Stimulated activated CD8-positive, alpha-beta memory T cell treated with anti-CD3 and anti-CD28 coated beads, Interleukin-4, amount 100 ng/mL, for 4 hours (primary cell): Measurements from ENCODE around the gene NBPF3.
"Not testable (repeated sequence)": the region's sequence is repeated elsewhere in the genome, so short reads cannot be mapped to it uniquely, and the experiment has no call there.

ENCODE experiments used
- DNase-seq, 2 donors: peaks; one replicate each; pipeline ENCODE4 v3.0.0-alpha.2; 2020; ENCODE audit warnings: low read depth in 2 of 2, low spot score in 1 of 2

Gene NBPF3

DNA sequence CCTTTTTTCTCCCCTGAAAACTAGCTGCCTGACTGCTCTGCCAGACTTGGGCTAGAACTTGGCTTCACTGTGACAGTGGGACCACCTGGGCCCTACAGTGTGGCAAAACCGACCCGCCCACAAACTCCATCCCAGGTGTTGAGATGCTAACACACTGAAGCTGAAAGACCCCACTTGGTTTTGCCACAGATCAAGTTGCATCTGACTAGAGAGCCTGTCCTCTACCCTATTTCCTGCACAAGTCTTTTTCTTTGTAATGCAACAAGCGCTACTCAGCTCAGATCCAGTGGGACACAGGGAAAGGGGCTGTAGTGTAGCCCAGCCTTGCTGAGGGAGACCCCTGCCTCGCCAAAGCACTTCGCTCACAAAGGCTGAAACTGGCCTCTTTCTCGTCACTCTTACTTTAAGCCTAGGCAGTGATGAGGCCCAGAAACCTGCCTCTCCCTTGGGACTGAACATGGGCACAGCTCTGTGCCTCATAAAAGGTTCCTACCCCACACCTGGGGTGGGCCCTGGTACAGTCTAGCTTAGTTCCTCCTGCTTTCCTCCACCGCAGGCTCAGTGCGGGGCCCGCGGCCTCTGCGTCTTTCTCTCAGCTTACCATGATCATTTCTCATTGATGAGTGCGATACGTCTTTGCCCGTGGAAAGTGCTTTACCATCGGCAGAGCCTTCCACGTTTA, 79.0 kb downstream of the NBPF3 start:
- DNase-seq = no peak

DNA sequence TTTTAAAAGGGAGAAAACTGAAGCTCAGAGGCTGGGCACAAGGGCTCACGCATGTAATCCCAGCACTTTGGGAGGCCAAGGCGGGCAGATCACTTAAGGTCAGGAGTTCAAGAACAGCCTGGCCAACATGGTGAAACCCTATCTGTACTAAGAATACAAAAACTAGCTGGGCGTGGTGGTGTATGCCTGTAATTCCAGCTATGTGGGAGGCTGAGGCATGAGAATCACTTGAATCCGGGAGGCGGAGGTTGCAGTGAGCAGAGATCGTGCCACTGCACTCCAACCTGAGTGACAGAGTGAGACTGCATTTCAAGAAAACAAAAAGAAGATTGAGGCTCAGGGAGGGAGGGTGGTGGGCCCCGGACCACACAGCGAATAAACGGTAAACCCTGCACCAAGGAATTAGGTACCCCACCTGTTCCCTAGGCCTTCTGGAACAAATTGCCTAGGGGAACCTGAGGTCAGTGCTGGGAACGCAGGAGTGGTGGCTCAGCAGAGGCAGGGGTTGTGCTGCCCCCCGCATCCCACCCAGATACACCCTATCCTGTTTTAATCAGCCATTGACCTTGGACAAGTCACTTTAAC, 79.6 kb downstream of the NBPF3 start:
- not testable (repeated sequence) for DNase-seq

DNA sequence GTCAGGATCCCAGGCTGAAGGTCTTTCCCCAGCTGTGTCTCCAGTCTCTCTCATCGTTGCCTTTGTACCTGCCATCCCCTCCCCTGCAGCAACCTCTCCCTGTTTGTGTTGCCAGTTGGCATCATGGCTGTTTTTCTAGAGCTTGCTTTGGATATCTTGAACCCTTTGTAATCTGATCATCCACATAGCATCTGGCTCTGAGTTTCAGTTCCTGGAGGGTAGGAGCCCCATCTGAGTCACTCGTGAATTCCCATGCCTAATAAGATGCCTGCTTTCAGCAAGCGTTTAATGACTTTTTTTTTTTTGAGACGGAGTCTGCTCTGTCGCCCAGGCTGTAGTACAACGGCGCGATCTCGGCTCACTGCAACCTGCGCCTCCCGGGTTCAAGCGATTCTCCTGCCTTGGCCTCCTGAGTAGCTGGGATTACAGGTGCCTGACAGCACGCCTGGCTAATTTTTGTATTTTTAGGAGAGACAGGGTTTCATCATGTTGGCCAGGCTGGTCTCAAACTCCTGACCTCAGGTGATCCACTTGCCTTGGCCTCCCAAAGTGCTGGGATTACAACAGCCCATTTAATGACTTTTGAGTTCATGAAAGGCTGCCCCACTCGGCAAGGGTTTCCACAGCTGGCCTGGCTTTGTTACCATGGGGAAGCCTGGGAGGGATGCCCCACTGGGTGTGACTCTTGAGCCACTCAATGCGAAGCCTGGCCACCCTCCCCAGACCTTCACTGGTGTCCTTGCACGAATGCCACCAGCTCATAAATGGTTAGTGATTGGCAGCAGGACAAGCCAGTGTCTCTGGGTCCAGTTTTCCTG, 81.2 kb downstream of the NBPF3 start:
- DNase-seq = no peak

DNA sequence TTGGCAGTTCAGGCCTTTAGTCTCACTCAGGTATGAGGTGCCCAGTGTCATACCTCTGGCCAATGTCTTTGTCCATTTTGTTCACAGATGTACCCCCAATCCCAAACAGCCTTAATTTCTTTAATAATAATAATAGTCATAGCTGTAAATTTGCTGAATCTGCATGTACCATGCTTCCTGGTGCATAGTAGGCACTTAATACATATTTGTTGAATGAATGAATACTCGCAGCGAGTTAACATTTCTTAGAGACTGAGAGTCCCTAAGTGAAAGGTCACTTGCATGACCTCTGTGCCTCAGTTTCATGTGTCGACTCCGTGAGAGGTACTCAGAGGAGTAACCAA, 81.8 kb downstream of the NBPF3 start:
- no peak for DNase-seq

DNA sequence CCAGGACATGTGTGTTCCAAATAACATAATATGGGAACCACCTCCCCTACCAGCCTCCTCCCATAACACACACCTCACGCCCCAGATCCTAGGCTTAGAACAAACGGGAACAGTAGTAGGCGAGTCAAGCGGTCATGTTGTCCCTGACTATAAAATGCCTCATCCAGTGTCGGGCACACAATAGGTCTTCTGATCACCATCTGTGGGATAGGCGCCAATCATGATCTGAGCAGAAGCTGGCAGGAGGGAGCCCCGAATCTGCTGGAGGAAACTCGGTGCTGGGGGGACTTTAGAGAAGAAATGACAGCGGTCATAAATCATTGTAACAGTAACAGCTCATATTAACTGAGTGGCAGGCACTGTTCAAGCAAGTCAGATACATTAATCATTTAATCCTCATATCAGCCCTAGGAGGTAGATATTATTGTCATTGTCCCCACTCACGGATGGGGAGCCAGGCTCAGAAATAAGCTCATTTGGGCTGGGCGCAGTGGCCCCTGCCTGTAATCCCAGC, 82.6 kb downstream of the NBPF3 start:
- DNase-seq = no peak

DNA sequence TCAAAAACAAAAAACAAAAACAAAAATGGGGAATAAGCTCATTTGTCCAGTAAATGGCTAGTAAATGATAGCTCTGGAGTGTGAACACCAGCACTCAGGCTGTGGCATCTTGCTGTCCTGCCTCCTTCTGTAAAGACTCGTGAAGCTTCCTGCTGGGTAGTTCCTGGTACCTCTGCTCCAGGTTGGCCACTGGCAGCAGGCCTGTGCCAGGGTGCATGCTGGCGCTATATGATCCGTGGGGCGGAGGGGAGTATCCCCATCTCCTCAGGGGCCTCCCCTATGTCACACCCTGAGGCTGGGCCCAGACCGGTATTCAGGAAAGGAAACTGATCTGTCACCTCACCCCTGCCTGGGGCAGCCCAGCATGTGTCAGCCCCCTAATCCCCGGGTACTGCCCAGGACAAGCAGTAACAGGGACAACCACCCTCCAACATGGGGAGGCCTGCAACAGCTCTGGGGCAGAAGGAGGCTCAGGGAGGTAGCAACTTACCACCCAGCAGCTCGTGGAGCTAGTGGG, 83.4 kb downstream of the NBPF3 start:
- no peak for DNase-seq

DNA sequence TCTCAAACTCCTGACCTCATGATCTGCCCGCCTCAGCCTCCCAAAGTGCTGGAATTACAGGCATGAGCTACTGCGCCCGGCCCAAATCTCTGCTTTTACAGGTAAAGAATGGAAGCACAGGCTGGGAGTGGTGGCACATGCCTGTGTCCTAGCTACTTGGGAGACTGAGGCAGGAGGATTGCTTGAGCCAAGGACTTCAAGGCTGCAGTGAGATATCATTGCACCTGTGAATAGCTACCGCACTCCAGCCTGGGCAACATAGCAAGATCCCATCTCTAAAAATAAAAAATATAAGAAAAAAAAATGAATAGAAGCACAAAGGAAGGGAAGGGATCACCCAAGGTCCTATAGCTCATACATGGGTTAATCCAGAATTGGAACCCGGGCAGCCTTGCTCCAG, 84.3 kb downstream of the NBPF3 start:
- DNase-seq = no peak

DNA sequence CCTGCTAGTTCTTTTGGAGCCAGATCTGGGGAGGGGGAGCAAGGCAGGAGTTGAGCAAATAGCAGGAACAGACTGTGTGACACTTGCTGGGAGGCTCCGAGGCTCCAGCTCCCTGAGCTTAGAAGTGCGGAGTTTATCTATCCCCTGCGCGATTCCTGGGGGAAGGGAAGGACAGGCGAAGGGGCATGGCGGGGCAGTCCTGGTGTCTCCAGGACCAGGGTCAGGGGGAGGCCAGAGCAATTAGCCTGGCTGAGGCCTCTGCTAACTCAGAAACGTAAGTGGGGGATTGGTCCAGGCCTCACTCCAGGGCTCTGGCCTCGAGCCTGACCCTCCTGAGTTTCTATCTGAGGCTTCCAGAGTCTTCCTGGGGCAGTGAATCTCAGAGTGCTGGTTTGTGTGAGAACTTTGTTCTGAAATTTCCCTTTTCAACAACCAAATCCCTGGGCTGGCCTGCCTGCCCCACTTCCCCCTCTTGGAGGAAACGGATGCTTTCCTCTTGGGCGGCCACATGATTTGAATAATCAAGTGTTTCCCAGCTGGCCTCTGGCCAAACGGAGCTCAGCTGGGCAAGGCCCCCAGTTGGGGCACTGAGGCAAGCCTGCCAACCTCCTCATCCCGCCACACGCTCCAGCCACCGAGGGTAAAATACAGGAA, 84.9 kb downstream of the NBPF3 start:
- no peak for DNase-seq

DNA sequence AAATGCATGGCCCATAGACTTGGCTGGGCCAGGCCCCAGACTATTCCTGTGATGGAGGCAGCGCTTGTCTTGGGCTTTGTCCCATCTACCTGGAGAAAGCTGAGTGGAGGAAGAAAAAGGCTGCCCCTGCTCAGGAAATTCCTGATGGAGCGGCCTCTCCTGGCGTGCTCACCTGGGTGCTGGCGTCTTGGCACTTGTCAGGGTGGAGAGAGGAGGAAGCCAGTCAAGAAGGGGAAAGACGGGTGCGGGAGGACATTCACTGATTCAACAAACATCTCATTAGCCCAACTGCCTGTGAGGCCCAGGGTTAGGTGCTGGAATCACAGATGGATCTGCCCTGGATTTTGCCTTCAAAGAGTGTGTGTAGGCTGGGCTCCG, 85.4 kb downstream of the NBPF3 start:
- DNase-seq = no peak

DNA sequence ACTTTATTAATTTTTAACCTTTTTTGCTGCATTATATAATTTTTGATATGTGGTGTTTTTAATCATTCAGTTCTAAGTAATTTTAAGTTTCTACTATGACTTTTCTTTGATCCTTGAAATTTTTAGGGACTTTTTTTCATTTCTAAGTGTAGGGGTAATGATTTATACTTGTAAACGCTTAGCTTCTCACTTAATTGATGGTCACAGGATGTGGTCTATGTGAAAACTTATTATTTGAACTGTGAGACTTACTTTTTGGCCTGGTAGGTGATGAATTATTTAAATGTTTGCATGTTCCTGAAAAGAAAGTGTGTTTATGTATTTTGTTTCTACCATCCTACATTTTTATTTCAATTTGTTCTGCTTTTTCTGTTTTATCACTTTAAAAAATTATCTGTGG, 86.5 kb downstream of the NBPF3 start:
- no peak for DNase-seq

DNA sequence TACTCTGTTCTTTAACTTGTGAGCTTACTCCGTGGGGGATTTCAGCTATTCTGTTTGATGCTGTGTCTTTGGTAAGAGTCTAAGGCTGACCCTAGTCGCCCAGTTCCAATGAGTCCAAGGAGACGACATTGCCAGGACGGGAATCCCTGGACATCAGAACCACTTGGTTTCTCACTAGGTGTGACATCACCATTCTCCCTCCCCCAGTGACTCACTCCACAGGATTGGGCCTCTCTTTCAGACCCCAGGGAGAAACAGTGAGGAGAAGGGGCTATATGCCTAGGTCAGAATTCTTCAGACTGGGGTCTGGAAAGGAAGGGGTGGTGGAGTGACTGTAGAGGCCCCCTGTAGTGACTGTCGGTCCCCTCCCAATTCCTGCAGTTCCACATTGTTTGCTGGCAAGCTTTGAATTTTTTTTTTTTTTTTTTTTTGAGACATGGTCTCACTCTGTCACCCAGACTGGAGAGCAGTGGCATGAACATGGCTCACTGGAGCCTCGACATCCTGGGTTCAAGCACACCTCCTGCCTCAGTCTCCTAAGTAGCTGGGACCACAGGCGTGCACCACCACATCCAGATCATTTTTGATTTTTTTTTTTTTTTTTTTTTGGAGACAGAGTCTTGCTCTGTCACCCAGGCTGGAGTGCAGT, 90.6 kb downstream of the NBPF3 start:
- no peak for DNase-seq

DNA sequence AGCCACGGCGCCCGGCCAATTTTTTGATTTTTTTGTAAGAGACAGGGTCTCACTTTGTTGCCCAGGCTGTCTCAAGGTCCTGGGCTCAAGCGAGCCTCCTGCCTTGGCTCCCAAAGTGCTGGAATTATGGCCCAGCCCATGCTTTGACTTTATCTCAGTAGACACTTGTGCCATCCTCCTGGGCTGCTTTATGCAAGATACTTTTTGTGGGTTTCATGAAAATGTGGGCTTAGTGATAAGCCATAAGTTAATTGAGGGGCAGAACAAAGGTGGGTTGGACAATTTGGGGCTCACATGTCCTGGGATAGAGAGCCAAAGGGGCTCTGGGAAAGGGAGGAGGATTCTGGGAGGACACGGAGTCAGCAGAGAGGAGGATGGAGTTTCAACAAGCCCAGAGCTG, 91.3 kb downstream of the NBPF3 start:
- DNase-seq = no peak

DNA sequence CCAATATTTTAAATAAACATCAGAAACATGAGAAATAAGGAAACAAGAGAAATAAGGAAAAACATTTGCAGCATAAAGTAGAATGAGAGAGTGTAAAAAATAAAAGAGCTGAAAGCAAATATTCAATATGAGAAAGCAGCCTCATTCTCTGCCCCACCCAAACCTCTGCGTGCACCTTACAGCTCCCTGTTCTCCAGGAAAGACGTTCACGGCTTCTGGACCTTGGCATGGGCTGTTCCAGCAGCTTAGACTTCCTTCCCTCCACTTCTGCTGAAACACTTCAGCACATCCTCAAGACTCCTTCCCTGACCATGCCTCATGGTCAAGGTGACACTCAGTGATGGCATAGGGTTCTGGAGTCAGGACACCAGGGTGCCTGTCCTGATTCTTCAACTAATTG, 92.6 kb downstream of the NBPF3 start:
- DNase-seq = no peak

DNA sequence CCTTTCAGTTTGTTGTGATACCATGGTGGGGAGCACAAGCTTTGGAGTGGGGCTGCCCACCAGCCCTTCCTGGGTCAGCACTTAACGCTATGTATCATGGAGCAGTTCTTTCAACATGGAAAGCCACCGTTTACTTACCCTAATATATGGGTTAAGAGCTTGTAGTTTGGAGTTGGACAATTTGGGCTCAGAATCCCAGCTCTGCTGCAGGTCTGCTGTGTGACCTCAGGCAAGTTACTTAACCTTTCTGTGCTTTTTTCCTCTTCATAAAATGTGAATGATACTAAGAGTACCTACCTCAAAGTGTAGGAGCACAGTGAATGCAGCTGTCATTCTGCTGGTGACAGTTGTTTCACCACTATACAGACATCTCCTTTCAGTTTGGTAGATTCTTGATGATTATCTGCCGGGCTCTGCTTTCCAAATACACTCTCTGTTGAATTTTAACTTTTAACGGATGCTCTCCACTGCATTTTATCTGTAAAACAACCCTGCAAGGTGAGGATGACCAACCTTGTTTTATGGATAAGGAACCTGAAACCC, 93.1 kb downstream of the NBPF3 start:
- DNase-seq = no peak

DNA sequence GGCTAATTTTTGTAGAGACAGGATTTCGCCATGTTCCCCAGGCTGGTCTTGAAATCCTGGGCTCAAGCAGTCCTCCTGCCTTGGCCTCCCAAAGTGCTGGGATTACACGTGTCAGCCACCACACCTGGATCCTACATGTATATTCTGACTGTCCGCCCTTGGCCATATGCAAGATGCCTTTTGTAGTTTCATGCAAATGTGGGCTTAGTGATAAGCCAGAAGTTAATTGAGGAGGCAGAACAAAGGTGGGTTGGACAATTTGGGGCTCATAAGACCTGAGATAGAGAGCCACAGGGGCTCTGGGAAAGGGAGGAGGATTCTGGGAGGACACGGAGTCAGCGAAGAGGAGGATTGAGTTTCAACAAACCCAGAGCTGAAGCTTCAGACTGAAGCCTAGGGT, 94.2 kb downstream of the NBPF3 start:
- DNase-seq = no peak
